ENCODE measurements around the gene ABCB11. TPM values are rescaled to one million over a fixed set of nuclear protein-coding genes. Genes with fewer than 3 reads are reported as not detected.

Gene ABCB11
- total and polyA plus RNA-seq, 2 donors (not counting 3 experiments of a cell fraction or from before 2014, with no cell fraction given): 0.22 to 0.44 TPM

DNA sequence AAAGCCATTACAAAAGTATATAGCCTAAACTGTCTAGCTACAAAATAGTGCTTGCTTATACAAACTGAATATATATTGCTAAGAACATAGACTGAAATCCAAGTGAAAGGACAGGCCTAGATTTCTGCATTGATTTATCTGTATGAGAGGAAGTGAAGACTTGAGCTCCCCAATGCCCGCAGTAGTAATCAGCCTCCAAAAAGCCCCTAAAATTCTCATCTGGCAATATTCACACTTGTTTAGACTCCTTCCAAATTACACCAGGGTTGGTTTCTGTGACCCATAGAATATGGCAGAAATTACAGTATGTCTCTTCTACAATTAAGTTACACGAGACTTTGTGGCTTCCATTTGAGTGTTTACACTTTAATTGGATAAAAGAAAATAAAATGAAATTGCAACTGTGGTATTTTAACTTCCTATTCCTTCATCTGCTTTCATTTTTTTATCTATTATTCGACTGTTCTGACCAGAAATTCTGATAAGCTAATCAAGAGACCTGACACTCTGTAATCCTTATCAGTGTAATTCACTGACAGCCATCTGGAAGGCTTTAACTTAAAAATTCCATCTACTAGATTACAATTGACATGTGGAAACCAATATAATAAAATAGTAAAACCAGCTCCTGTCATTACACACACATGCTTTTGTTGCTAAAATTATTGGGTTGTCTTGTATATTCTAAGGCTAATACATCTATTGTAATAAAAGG lies 21.1 kb downstream of the ABCB11 start:
- TF ChIP-seq, protein P1, sequence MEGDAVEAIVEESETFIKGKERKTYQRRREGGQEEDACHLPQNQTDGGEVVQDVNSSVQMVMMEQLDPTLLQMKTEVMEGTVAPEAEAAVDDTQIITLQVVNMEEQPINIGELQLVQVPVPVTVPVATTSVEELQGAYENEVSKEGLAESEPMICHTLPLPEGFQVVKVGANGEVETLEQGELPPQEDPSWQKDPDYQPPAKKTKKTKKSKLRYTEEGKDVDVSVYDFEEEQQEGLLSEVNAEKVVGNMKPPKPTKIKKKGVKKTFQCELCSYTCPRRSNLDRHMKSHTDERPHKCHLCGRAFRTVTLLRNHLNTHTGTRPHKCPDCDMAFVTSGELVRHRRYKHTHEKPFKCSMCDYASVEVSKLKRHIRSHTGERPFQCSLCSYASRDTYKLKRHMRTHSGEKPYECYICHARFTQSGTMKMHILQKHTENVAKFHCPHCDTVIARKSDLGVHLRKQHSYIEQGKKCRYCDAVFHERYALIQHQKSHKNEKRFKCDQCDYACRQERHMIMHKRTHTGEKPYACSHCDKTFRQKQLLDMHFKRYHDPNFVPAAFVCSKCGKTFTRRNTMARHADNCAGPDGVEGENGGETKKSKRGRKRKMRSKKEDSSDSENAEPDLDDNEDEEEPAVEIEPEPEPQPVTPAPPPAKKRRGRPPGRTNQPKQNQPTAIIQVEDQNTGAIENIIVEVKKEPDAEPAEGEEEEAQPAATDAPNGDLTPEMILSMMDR (IDR thresholded peaks at IDR 0.05; ENCODE audit: extremely low read depth in 1 of 2, insufficient read depth in 1 of 2, low read depth in 1 of 2, low read length in 2 of 2): no peak
- no peak for TF ChIP-seq MAX (IDR thresholded peaks at IDR 0.05; ENCODE audit: insufficient read depth, insufficient read length)
- no peak for TF ChIP-seq POLR2AphosphoS5 (IDR thresholded peaks at IDR 0.05; ENCODE audit: insufficient read depth, low read depth, low read length)
- TF ChIP-seq JUN (IDR thresholded peaks at IDR 0.05; ENCODE audit: borderline replicate concordance, insufficient read depth, insufficient read length, low read depth): no peak
- TF ChIP-seq MYC (IDR thresholded peaks at IDR 0.05; ENCODE audit: low read depth, low read length): no peak
- TF ChIP-seq FOS (IDR thresholded peaks at IDR 0.05; ENCODE audit: borderline replicate concordance, insufficient read depth, low read length): no peak
- TF ChIP-seq GATA2 (IDR thresholded peaks at IDR 0.05; ENCODE audit: insufficient read depth, insufficient read length, low read depth, low read length): no peak
- TF ChIP-seq EZH2 (IDR thresholded peaks at IDR 0.05; ENCODE audit: borderline replicate concordance, low read depth, low read length, severe bottlenecking): no peak
- TF ChIP-seq POLR2A (IDR thresholded peaks at IDR 0.05; ENCODE audit: low read depth, low read length): no peak
- Histone ChIP-seq H3K9me1 (replicated peaks; ENCODE audit: control insufficient read depth, extremely low read depth, insufficient read depth, low read length) (no peaks in the 10 kb centered on the region), H3K27me3 (ENCODE audit: control insufficient read depth in 2 of 2, insufficient read depth in 2 of 2, low read length in 2 of 2) (no peaks in the 10 kb centered on the region), H3K79me2 (ENCODE audit: control insufficient read depth, insufficient read depth, low read length) (no peaks in the 10 kb centered on the region), H3K4me3 (replicated peaks in 1 of 3; ENCODE audit: insufficient read depth in 1 of 3, low read depth in 1 of 3, low read length in 3 of 3) (no peak overlapping the region), H3K27ac (ENCODE audit: insufficient read depth, low read depth, low read length) (no peak overlapping the region), H4K20me1 (replicated peaks; ENCODE audit: control insufficient read depth, extremely low read depth, insufficient read depth, low read length) (no peaks in the 10 kb centered on the region), H3K4me2 (ENCODE audit: insufficient read depth, low read length) (no peak overlapping the region), H3K9me3 (replicated peaks; ENCODE audit: control insufficient read depth, insufficient read depth, low read length) (no peaks in the 10 kb centered on the region), H3K36me3 (ENCODE audit: control insufficient read depth in 2 of 2, extremely low read depth in 1 of 2, insufficient read depth in 2 of 2, low read length in 2 of 2) (no peaks in the 10 kb centered on the region), H3K4me1 (ENCODE audit: control insufficient read depth, extremely low read depth, insufficient read depth, low read length) (peaks cover 33% of the 10 kb centered on the region), H3K9ac (replicated peaks; ENCODE audit: extremely low read depth, insufficient read depth, low read length) (no peak overlapping the region), H2AFZ (ENCODE audit: low read depth, low read length) (no peak overlapping the region)
- no TSS peak for BruUV-seq (replicated peaks)
- no peak for FAIRE-seq
- DNase-seq (ENCODE audit: low read depth, low spot score): no peak
- intact Hi-C loops (cut with micrococcal nuclease) (no loop called here), dilution Hi-C loops (cut with MboI; ENCODE audit: extremely low pct_ligation_motif_present, low sequenced_read_pairs) (no loop called here)
- POLR2A ChIA-PET: no interaction called here
- CTCF ChIA-PET: interaction anchor here (1.1 to 1.4 kb wide), 3 partner anchors 18 to 100 kb away, joined by 3 to 4 read pairs (median 3); no protein-coding TSS in a partner anchor

Data from endothelial cell of umbilical vein (primary cell).